ENCODE measurements around the gene CUL9. TPM values are rescaled to one million over a fixed set of nuclear protein-coding genes. Genes with fewer than 3 reads are reported as not detected.

Gene CUL9
- total RNA-seq, 3 donors from 2014 or later (not counting 1 experiment from before 2014, with no cell fraction given) = 73.1 to 85.7 (median 73.9) TPM

DNA sequence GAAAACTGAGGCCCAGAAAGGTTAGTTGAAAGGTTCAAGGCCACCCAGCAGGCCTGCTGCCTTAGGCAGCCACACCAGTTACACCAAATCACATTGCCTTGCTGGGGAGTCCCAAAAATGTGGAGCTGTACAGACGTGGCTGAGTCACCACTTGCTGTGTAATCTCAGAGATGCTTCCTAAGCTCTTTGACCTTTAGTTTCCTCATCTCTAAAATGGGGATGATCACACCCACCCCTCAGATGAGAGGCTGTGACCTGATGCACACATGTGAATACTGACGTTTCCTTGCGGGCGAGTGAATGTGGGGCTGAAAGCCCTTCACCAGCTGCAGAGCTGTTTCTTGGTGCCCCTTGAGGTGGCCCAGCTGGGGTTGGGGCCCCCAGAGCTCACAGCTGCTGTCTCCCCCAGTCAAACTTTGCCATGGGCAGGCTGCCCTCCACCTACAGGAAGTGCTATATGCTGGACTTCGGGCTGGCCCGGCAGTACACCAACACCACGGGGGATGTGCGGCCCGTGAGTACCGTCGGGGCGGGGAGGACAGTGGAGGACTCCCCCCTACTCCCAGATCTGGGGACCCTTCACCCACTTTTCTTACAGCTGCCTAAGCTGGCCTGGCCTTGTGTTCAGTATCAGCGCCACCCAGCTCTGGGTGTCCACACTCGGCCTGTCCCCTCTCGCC, 72.3 kb downstream of the CUL9 start:
- Histone ChIP-seq H3K9me3 (ENCODE audit: control insufficient read depth, insufficient read depth, low read length) (no peaks in the 10 kb centered on the region), H3K27ac (ENCODE audit: low read length) (no peak overlapping the region), H3K27me3 (ENCODE audit: control insufficient read depth, insufficient read depth, low read length) (peaks cover 2% of the 10 kb centered on the region), H3K36me3 (ENCODE audit: control insufficient read depth, insufficient read depth, low read length) (no peaks in the 10 kb centered on the region), H3K4me1 (ENCODE audit: control insufficient read depth, insufficient read depth, low read length) (no peaks in the 10 kb centered on the region), H3K4me3 (ENCODE audit: low read length) (no peak overlapping the region)
- Mint-ChIP-seq H3K4me3 (no peak overlapping the region), H3K36me3 (no peaks in the 10 kb centered on the region), H3K4me1 (no peaks in the 10 kb centered on the region), H3K27ac (no peak overlapping the region), H3K27me3 (ENCODE audit: low read depth in 2 of 2) (peaks cover 15 to 22% of the 10 kb centered on the region in 2 donors), H3K9me3 (no peaks in the 10 kb centered on the region)
- no peak for ATAC-seq
- TF ChIP-seq, protein P1, sequence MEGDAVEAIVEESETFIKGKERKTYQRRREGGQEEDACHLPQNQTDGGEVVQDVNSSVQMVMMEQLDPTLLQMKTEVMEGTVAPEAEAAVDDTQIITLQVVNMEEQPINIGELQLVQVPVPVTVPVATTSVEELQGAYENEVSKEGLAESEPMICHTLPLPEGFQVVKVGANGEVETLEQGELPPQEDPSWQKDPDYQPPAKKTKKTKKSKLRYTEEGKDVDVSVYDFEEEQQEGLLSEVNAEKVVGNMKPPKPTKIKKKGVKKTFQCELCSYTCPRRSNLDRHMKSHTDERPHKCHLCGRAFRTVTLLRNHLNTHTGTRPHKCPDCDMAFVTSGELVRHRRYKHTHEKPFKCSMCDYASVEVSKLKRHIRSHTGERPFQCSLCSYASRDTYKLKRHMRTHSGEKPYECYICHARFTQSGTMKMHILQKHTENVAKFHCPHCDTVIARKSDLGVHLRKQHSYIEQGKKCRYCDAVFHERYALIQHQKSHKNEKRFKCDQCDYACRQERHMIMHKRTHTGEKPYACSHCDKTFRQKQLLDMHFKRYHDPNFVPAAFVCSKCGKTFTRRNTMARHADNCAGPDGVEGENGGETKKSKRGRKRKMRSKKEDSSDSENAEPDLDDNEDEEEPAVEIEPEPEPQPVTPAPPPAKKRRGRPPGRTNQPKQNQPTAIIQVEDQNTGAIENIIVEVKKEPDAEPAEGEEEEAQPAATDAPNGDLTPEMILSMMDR (IDR thresholded peaks at IDR 0.05) = no peak
- 90% methylated on average over 15 of the region's 15 CpGs for WGBS (ENCODE audit: insufficient coverage)
- no peak for DNase-seq
- intact Hi-C loops (cut with micrococcal nuclease) = no loop called here

- Histone ChIP-seq H3K36me3 (ENCODE audit: control insufficient read depth, insufficient read depth, low read length) (no peaks in the 10 kb centered on the region), H3K27ac (ENCODE audit: low read length) (no peak overlapping the region), H3K4me3 (ENCODE audit: low read length) (no peak overlapping the region), H3K9me3 (ENCODE audit: control insufficient read depth, insufficient read depth, low read length) (no peaks in the 10 kb centered on the region), H3K27me3 (ENCODE audit: control insufficient read depth, insufficient read depth, low read length) (peaks cover 2% of the 10 kb centered on the region), H3K4me1 (ENCODE audit: control insufficient read depth, insufficient read depth, low read length) (no peaks in the 10 kb centered on the region)
- 90% methylated on average over 11 of the region's 11 CpGs for WGBS (ENCODE audit: insufficient coverage)
- DNase-seq = no peak
- Mint-ChIP-seq H3K36me3 (no peaks in the 10 kb centered on the region), H3K27ac (no peak overlapping the region), H3K9me3 (no peaks in the 10 kb centered on the region), H3K27me3 (ENCODE audit: low read depth in 2 of 2) (peaks cover 15 to 22% of the 10 kb centered on the region in 2 donors), H3K4me1 (no peaks in the 10 kb centered on the region), H3K4me3 (no peak overlapping the region)
- intact Hi-C loops (cut with micrococcal nuclease) = no loop called here
- no peak for ATAC-seq
- TF ChIP-seq, protein P1 (IDR thresholded peaks at IDR 0.05) = no peak
These were observed 72.8 kb downstream of the CUL9 start for GRCh38 chr6:43254846-43255245.

DNA sequence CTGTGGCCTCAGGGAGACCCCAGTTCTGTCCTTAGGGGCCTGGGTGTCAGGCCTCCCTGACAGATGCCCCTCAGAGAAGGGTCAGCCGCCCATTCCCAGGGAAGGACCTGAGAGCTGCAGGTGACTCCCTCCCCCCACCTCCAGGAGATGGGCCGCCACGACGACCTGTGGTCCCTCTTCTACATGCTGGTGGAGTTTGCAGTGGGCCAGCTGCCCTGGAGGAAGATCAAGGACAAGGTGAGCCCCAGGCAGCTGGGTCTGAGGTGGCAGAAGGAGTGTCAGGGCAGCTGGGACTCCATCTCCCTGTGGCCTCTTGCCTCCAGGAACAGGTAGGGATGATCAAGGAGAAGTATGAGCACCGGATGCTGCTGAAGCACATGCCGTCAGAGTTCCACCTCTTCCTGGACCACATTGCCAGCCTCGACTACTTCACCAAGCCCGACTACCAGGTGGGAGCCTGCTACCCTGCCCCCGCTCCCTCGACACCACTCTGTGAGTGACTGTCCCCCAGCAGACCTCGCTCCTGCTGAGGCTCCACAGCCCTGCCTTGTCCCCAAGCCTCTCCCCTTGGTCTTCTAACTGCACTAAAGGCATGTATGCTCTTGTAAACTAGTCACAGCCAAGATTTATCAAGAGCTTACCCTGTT, 73.5 kb downstream of the CUL9 start:
- Mint-ChIP-seq H3K9me3 (no peaks in the 10 kb centered on the region), H3K27me3 (ENCODE audit: low read depth in 2 of 2) (peaks cover 15 to 22% of the 10 kb centered on the region in 2 donors), H3K36me3 (no peaks in the 10 kb centered on the region), H3K4me1 (no peaks in the 10 kb centered on the region), H3K4me3 (no peak overlapping the region), H3K27ac (no peak overlapping the region)
- intact Hi-C loops (cut with micrococcal nuclease) = no loop called here
- WGBS (ENCODE audit: insufficient coverage) = 90% methylated on average over 11 of the region's 11 CpGs
- H3K27ac ChIP-seq (ENCODE audit: low read length) = no peak overlapping the region
- ATAC-seq (no peak), DNase-seq (no peak)
- TF ChIP-seq, protein P1 (IDR thresholded peaks at IDR 0.05) = no peak
- no peak overlapping the region for H3K4me3 ChIP-seq (ENCODE audit: low read length)
- H3K4me1 ChIP-seq (ENCODE audit: control insufficient read depth, insufficient read depth, low read length) = no peaks in the 10 kb centered on the region
- H3K27me3 ChIP-seq (ENCODE audit: control insufficient read depth, insufficient read depth, low read length) = peaks cover 2% of the 10 kb centered on the region
- no peaks in the 10 kb centered on the region for H3K9me3 ChIP-seq (ENCODE audit: control insufficient read depth, insufficient read depth, low read length)
- H3K36me3 ChIP-seq (ENCODE audit: control insufficient read depth, insufficient read depth, low read length) = no peaks in the 10 kb centered on the region
